Heart right ventricle (tissue), 16 donors: Measurements from ENCODE around the gene SLC22A4. TPM values are rescaled to one million over a fixed set of nuclear protein-coding genes. Genes with fewer than 3 reads are reported as not detected.

ENCODE experiments used
- ATAC-seq, 8 donors: fragments of 200-7000 bp; cut with Tn5 transposase; one replicate each; pipeline ENCODE4 v1.9.1; 2020; ENCODE audit warnings: mild to moderate bottlenecking in 8 of 8, moderate library complexity in 8 of 8, moderate number of reproducible peaks in 1 of 8
- DNase-seq, 2 donors: peaks; one replicate each; pipeline ENCODE4 v3.0.0-alpha.2; 2020
- H3K27ac ChIP-seq, 10 donors: fragments of 200-600 bp; sonication (generic) in 2 of 10; one replicate each; pipeline versions ENCODE4 v1.5.0 to v1.8.0; 2020 to 2022; ENCODE audit warnings: mild to moderate bottlenecking in 3 of 10
- H3K27me3 ChIP-seq, 7 donors: fragments of 200-600 bp; one replicate each; pipeline ENCODE4 v1.8.0; 2021 to 2022; ENCODE audit warnings: mild to moderate bottlenecking in 2 of 7
- H3K36me3 ChIP-seq, 9 donors: fragments of 200-600 bp; sonication (generic) in 1 of 9; one replicate each; pipeline versions ENCODE4 v1.5.0 to v1.8.0; 2020 to 2022; ENCODE audit warnings: mild to moderate bottlenecking in 2 of 9
- H3K4me1 ChIP-seq, 9 donors: fragments of 200-600 bp; sonication (generic) in 1 of 9; one replicate each; pipeline versions ENCODE4 v1.5.0 to v1.8.0; 2020 to 2022; ENCODE audit warnings: mild to moderate bottlenecking in 4 of 9
- H3K4me3 ChIP-seq, 10 donors: fragments of 200-600 bp; sonication (generic) in 2 of 10; one replicate each; pipeline versions ENCODE4 v1.5.0 to v1.8.0; 2020 to 2022; ENCODE audit warnings: mild to moderate bottlenecking in 7 of 10, moderate library complexity in 2 of 10
- H3K9me3 ChIP-seq, 11 donors: fragments of 200-600 bp in 10 of 11; sonication (generic) in 2 of 11; one replicate each; pipeline versions ENCODE4 v1.5.0 to v1.8.0; 2013 to 2022; ENCODE audit warnings: mild to moderate bottlenecking in 2 of 11, control low read depth in 1 of 11, moderate library complexity in 1 of 11
- CTCF ChIP-seq, 9 donors: fragments of 200-600 bp; sonication (generic) in 2 of 9; IDR thresholded peaks; one replicate each; pipeline versions ENCODE4 v1.5.0 to v1.8.0; 2021 to 2022; ENCODE audit warnings: antibody characterized with exemption in 9 of 9, mild to moderate bottlenecking in 5 of 9, moderate library complexity in 1 of 9
- WGBS, 2 donors: extraction: QIAGEN DNeasy Blood & Tissue Kit; methylation state at CpG; one replicate each; pipeline ENCODE4 v1.1.7; 2013; ENCODE audit warnings: inconsistent platforms in 1 of 2; 5-methylcytosine and 5-hydroxymethylcytosine counted together
- intact Hi-C, 10 donors: fragments of 100-400 bp; cut with DNase I; formaldehyde crosslinking; loops; one replicate each; pipeline versions ENCODE4 v1.11.1 to v1.14.2; 2022
- polyA plus RNA-seq, 2 donors: library from polyadenylated mRNA; stranded (reverse); fragments of 200-250 nt; gene quantifications; one replicate each; pipeline ENCODE4 v1.2.3, GENCODE V29; 2013
- total RNA-seq, 10 donors: library from RNA; stranded (reverse); fragmentation: NEBNext Ultra II Directional in 3 of 10; extraction: Animal tissue kit (Norgen Biotek cat#: 25700) in 3 of 10; gene quantifications; one replicate each; pipeline versions ENCODE4 v1.2.1 to v1.2.4, GENCODE V29; 2021 to 2023
- donor health status: Arrhythmogenic right ventricular cardiomyopathy.
- donor health status: ischemic (EF 13 %, LVEDD 7.1; RV severe dilation, severe dysfunction).
- donor health status: healthy with polysubstance abuse.
- donor health status: DM: no; HTN: yes; CAD: no.
- donor health status: DM: no; HTN: no; CAD: no.
- donor health status: ischemic (EF 25% LVEDD 6.9; RV normal size, moderate dysfunction).
- donor health status: ischemic (EF 25% LVEDD 5.7; RV mildly dilated, moderate dysfunction).
- donor health status: healthy.
- donor health status: DM: yes; HTN: yes; CAD: no.
- donor health status: Ischemic cardiomyopathy.
- donor health status: ischemic (EF 35%, LVEDD 5.7; RV mildly dilated, moderate dysfunction).
- donor health status: nonischemic (EF 11% LVEDD 7.7; RV severe dilation, severe dysfunction).
- donor health status: DM: yes; HTN: yes; CAD: no.
- donor health status: PGD.
- donor health status: ischemic (EF 29% LVEDD 5.4; RV normal size, mild dysfunction).
- donor health status: nonischemic (EF 23%, LVEDD 6.1; RV moderate dilation, normal function).

The SLC22A4 gene
- total and polyA plus RNA-seq, 12 donors, result 0.39 to 9.0 (median 2.1) TPM

- H3K9me3 ChIP-seq, result peaks cover 0 to 8% (median 5%) of the 10 kb centered on the region in 11 donors
- H3K4me1 ChIP-seq, result peaks cover 0 to 5% (median 0%) of the 10 kb centered on the region in 9 donors
- peaks cover 0 to 15% (median 0%) of the 10 kb centered on the region in 9 donors for H3K36me3 ChIP-seq
- peak overlapping the region in 1 of 10 donors; percentile 28 for H3K27ac ChIP-seq
- no peaks in the 10 kb centered on the region for H3K27me3 ChIP-seq
- intact Hi-C loops, result no loop called here
- no peak for TF ChIP-seq CTCF (IDR thresholded peaks at IDR 0.05)
- 60 to 68% methylated on average over 11 of the region's 11 CpGs for WGBS, 2 donors
- H3K4me3 ChIP-seq, result no peak overlapping the region
- DNase-seq (no peak), ATAC-seq (no peak)
Observed at GRCh38 chr5:132310141-132310834, 16.1 kb downstream of the SLC22A4 start.

- ATAC-seq, result no peak
- H3K4me1 ChIP-seq, result peaks cover 0 to 13% (median 0%) of the 10 kb centered on the region in 9 donors
- DNase-seq, result no peak
- no peaks in the 10 kb centered on the region for H3K27me3 ChIP-seq
- 81 to 82% methylated on average over 4 of the region's 4 CpGs for WGBS, 2 donors
- H3K9me3 ChIP-seq, result no peaks in the 10 kb centered on the region
- peaks cover 0 to 17% (median 0%) of the 10 kb centered on the region in 9 donors for H3K36me3 ChIP-seq
- intact Hi-C loops, result no loop called here
- no peak overlapping the region for H3K27ac ChIP-seq
- no peak overlapping the region for H3K4me3 ChIP-seq
- no peak for TF ChIP-seq CTCF (IDR thresholded peaks at IDR 0.05)
Observed at GRCh38 chr5:132313366-132313765, 19.2 kb downstream of the SLC22A4 start.

GRCh38 chr5:132313961-132314432, 19.8 kb downstream of the SLC22A4 start:
- H3K27me3 ChIP-seq, result no peaks in the 10 kb centered on the region
- intact Hi-C loops, result no loop called here

GRCh38 chr5:132315529-132316067, 21.4 kb downstream of the SLC22A4 start:
- Histone ChIP-seq H3K27ac (no peak overlapping the region), H3K27me3 (no peaks in the 10 kb centered on the region), H3K36me3 (peaks cover 0 to 21% (median 0%) of the 10 kb centered on the region in 9 donors), H3K9me3 (no peaks in the 10 kb centered on the region), H3K4me1 (peaks cover 0 to 24% (median 0%) of the 10 kb centered on the region in 9 donors), H3K4me3 (no peak overlapping the region)
- intact Hi-C loops, result no loop called here
- no peak for TF ChIP-seq CTCF (IDR thresholded peaks at IDR 0.05)
- ATAC-seq, result no peak
- no peak for DNase-seq
- 78 to 82% methylated on average over 5 of the region's 5 CpGs for WGBS, 2 donors

More at GRCh38 chr5:132313961-132314432, 19.8 kb downstream of the SLC22A4 start:
- Histone ChIP-seq H3K4me3 (no peak overlapping the region), H3K4me1 (peaks cover 0 to 14% (median 0%) of the 10 kb centered on the region in 9 donors), H3K27ac (no peak overlapping the region), H3K9me3 (no peaks in the 10 kb centered on the region), H3K36me3 (peaks cover 0 to 17% (median 0%) of the 10 kb centered on the region in 9 donors)
- ATAC-seq (no peak), DNase-seq (no peak)
- TF ChIP-seq CTCF (IDR thresholded peaks at IDR 0.05), result no peak
- WGBS, 2 donors, result 92 to 95% methylated on average over 2 of the region's 2 CpGs
